ENCODE measurements around the gene NPAS2. TPM values are rescaled to one million over a fixed set of nuclear protein-coding genes. Genes with fewer than 3 reads are reported as not detected.

Gene NPAS2
- total RNA-seq, 1 experiment from 2014 or later = 20.4 TPM

DNA sequence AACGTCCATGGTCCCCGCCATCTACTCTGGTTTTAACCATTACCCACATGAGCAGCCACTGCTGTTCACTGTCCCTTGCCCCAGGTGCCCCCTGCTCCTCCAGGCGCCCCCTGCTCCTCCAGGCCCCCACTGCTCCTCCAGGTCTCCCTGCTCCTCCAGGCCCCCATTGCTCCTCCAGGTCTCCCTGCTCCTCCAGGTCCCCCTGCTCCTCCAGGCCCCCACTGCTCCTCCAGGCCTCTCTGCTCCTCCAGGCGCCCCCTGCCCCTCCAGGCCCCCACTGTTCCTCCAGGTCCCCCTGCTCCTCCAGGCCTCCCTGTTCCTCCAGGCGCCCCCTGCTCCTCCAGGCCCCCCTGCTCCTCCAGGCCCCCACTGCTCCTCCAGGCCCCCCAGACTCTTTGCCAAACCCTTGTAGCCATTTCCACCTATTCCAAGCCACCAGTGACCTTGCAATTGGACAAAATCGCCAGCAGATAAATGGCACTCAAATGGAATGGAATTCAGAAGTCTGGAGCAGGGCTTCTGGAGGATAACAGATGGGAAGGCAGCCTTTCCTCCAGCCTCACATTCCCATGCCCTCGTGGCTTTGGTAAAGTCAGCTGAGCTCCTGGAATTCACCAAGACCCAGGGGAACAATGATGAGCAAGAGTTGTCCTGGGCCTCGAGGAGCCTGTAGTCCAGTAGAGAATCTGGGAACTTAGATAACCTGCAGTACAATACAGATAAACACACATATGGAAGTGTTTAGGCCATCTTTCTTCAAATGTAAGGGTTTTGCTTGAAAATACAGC is 168.9 kb downstream of the NPAS2 start:
- no peaks in the 10 kb centered on the region for H4K20me1 ChIP-seq (ENCODE audit: insufficient read depth)
- no peak overlapping the region for H3K27ac ChIP-seq (ENCODE audit: low read depth, low read length)
- no peak for TF ChIP-seq EZH2 (IDR thresholded peaks at IDR 0.05)
- no peak for TF ChIP-seq POLR2AphosphoS5 (IDR thresholded peaks at IDR 0.05; ENCODE audit: low read depth, low read length)
- no peak for TF ChIP-seq CBX3 (IDR thresholded peaks at IDR 0.05; ENCODE audit: low read depth)
- TF ChIP-seq SIN3A (IDR thresholded peaks at IDR 0.05; ENCODE audit: low read depth) = no peak
- no peak for TF ChIP-seq EZH2phosphoT487 (IDR thresholded peaks at IDR 0.05; ENCODE audit: borderline replicate concordance)
- no peak for TF ChIP-seq RAD21 (IDR thresholded peaks at IDR 0.05; ENCODE audit: low read depth)
- TF ChIP-seq TCF7L2 (IDR thresholded peaks at IDR 0.05; ENCODE audit: borderline replicate concordance, extremely low read depth, insufficient read depth, insufficient read length) = no peak
- no peak for TF ChIP-seq SP1 (IDR thresholded peaks at IDR 0.05; ENCODE audit: low read depth)
- no peak for TF ChIP-seq EGR1 (IDR thresholded peaks at IDR 0.05; ENCODE audit: low read depth)
- no peak for TF ChIP-seq POLR2A (IDR thresholded peaks at IDR 0.05; ENCODE audit: borderline replicate concordance, extremely low read depth, insufficient read depth, insufficient read length)
- no peak for TF ChIP-seq CEBPB (IDR thresholded peaks at IDR 0.05; ENCODE audit: low read depth)
- TF ChIP-seq, protein P1, sequence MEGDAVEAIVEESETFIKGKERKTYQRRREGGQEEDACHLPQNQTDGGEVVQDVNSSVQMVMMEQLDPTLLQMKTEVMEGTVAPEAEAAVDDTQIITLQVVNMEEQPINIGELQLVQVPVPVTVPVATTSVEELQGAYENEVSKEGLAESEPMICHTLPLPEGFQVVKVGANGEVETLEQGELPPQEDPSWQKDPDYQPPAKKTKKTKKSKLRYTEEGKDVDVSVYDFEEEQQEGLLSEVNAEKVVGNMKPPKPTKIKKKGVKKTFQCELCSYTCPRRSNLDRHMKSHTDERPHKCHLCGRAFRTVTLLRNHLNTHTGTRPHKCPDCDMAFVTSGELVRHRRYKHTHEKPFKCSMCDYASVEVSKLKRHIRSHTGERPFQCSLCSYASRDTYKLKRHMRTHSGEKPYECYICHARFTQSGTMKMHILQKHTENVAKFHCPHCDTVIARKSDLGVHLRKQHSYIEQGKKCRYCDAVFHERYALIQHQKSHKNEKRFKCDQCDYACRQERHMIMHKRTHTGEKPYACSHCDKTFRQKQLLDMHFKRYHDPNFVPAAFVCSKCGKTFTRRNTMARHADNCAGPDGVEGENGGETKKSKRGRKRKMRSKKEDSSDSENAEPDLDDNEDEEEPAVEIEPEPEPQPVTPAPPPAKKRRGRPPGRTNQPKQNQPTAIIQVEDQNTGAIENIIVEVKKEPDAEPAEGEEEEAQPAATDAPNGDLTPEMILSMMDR (IDR thresholded peaks at IDR 0.05 in 2 of 3, conservative IDR thresholded peaks at IDR 0.05 in 1 of 3; ENCODE audit: borderline replicate concordance in 1 of 3, insufficient read depth in 1 of 3, low read depth in 2 of 3, low read length in 2 of 3) = no peak
- TF ChIP-seq SRF (IDR thresholded peaks at IDR 0.05; ENCODE audit: low read depth) = no peak
- no peak for TF ChIP-seq ELF1 (IDR thresholded peaks at IDR 0.05; ENCODE audit: borderline replicate concordance, low read depth)
- TF ChIP-seq, protein P2, sequence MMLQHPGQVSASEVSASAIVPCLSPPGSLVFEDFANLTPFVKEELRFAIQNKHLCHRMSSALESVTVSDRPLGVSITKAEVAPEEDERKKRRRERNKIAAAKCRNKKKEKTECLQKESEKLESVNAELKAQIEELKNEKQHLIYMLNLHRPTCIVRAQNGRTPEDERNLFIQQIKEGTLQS (IDR thresholded peaks at IDR 0.05) = no peak
- TF ChIP-seq YY1 (IDR thresholded peaks at IDR 0.05; ENCODE audit: extremely low read depth, insufficient replicate concordance, low read depth, low read length) = no peak
- no peak for TF ChIP-seq ZNF274 (IDR thresholded peaks at IDR 0.05; ENCODE audit: low read depth, low read length)
- TF ChIP-seq, protein P3, sequence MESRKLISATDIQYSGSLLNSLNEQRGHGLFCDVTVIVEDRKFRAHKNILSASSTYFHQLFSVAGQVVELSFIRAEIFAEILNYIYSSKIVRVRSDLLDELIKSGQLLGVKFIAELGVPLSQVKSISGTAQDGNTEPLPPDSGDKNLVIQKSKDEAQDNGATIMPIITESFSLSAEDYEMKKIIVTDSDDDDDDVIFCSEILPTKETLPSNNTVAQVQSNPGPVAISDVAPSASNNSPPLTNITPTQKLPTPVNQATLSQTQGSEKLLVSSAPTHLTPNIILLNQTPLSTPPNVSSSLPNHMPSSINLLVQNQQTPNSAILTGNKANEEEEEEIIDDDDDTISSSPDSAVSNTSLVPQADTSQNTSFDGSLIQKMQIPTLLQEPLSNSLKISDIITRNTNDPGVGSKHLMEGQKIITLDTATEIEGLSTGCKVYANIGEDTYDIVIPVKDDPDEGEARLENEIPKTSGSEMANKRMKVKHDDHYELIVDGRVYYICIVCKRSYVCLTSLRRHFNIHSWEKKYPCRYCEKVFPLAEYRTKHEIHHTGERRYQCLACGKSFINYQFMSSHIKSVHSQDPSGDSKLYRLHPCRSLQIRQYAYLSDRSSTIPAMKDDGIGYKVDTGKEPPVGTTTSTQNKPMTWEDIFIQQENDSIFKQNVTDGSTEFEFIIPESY (IDR thresholded peaks at IDR 0.05; ENCODE audit: extremely low read depth, insufficient replicate concordance, low read length) = no peak
- TF ChIP-seq FOSL1 (IDR thresholded peaks at IDR 0.05; ENCODE audit: low read depth) = no peak
- no peak for TF ChIP-seq ZFX (IDR thresholded peaks at IDR 0.05)
- CTCF ChIA-PET = interaction anchor here (4.2 kb wide), 1 partner anchor 259 kb away, joined by 25 read pairs; no protein-coding TSS in a partner anchor
- intact Hi-C loops (cut with micrococcal nuclease) = loop anchor here (10.0 kb wide), 1 partner anchor 564 kb away; no protein-coding TSS in a partner anchor
- no peaks in the 10 kb centered on the region for H3K9me2 ChIP-seq (ENCODE audit: insufficient read depth)
- POLR2A ChIA-PET = interaction anchor here (1.4 kb wide), 1 partner anchor 13 kb away, joined by 4 read pairs; the partner anchor contains the start of gene RPL31
- no peaks in the 10 kb centered on the region for H3K79me2 ChIP-seq (ENCODE audit: insufficient read depth, low read length)
- BruUV-seq (replicated peaks) = no TSS peak
- H2AFZ ChIP-seq (ENCODE audit: low read depth, low read length, poor library complexity, severe bottlenecking) = no peak overlapping the region
- DNase-seq (ENCODE audit: low read depth, low spot score) (no peak), ATAC-seq (no peak)
- H3K9ac ChIP-seq (ENCODE audit: low read length) = no peak overlapping the region
- H3K9me3 ChIP-seq (ENCODE audit: control insufficient read depth in 1 of 2, insufficient read depth in 1 of 2, low read depth in 1 of 2, low read length in 2 of 2) = no peaks in the 10 kb centered on the region
- H3K4me2 ChIP-seq (ENCODE audit: low read length) = no peak overlapping the region
- H3K27me3 ChIP-seq (ENCODE audit: insufficient read depth, low read length) = no peaks in the 10 kb centered on the region
- no peaks in the 10 kb centered on the region; a peak in 1 of 4 replicates for H3K36me3 ChIP-seq (ENCODE audit: control insufficient read depth in 1 of 2, insufficient read depth in 2 of 2, low read length in 2 of 2)
- no peaks in the 10 kb centered on the region for H3K4me1 ChIP-seq (ENCODE audit: control insufficient read depth in 1 of 2, insufficient read depth in 2 of 2, low read length in 2 of 2)
- no peak overlapping the region for H3K4me3 ChIP-seq (replicated peaks in 1 of 2; ENCODE audit: low read depth in 1 of 2, low read length in 2 of 2)
- RAD21 ChIA-PET (ENCODE audit: low non-redundant PET in 1 of 2, low total read pairs in 2 of 2, uncharacterized antibody in 2 of 2, unreplicated experiment in 2 of 2) = no interaction called here

Measured in HCT116 (cell line).